RCC 7860 (cell line): ENCODE results near the gene POLR3GL.

ENCODE experiments used
- DNase-seq: peaks from one replicate; pipeline ENCODE4 v3.0.0-alpha.2; 2015; ENCODE audit warnings: low spot score
- FAIRE-seq: peaks from 2 replicates; lab custom pipeline; 2012; peaks lifted over from hg19 to GRCh38; lab: Jason Lieb, UNC

The POLR3GL gene

GRCh38 chr1:145972580-145972979, 8.1 kb downstream of the POLR3GL start:
- no peak for FAIRE-seq
- DNase-seq = no peak

GRCh38 chr1:145974721-145975120, 10.2 kb downstream of the POLR3GL start:
- no peak for FAIRE-seq
- DNase-seq = no peak

GRCh38 chr1:145975216-145975615, 10.7 kb downstream of the POLR3GL start:
- DNase-seq = no peak

GRCh38 chr1:145977016-145977415, 12.5 kb downstream of the POLR3GL start:
- FAIRE-seq = no peak
- DNase-seq = no peak

More at GRCh38 chr1:145975216-145975615, 10.7 kb downstream of the POLR3GL start:
- no peak for FAIRE-seq

- peak; percentile 74 for DNase-seq
- FAIRE-seq = no peak
These were observed 13.3 kb downstream of the POLR3GL start for GRCh38 chr1:145977486-145978470.

GRCh38 chr1:145978471-145978853, 14.0 kb downstream of the POLR3GL start:
- FAIRE-seq (no peak), DNase-seq (no peak)

GRCh38 chr1:145978854-145979745, 14.6 kb downstream of the POLR3GL start:
- DNase-seq (peak; percentile 98), FAIRE-seq (peak; percentile 90)

- no peak for FAIRE-seq
- no peak for DNase-seq
These were observed 15.4 kb downstream of the POLR3GL start for GRCh38 chr1:145979746-145980456.

- FAIRE-seq (no peak), DNase-seq (no peak)
These were observed 16.0 kb downstream of the POLR3GL start for GRCh38 chr1:145980457-145980994.

GRCh38 chr1:145982010-145982723, 17.7 kb downstream of the POLR3GL start:
- DNase-seq (no peak), FAIRE-seq (no peak)

GRCh38 chr1:145983206-145983675, 18.8 kb downstream of the POLR3GL start:
- FAIRE-seq (no peak), DNase-seq (no peak)

- FAIRE-seq (no peak), DNase-seq (no peak)
These were observed 19.7 kb downstream of the POLR3GL start for GRCh38 chr1:145983960-145984830.

GRCh38 chr1:145985129-145985501, 20.6 kb downstream of the POLR3GL start:
- FAIRE-seq (no peak), DNase-seq (no peak)

- FAIRE-seq (no peak), DNase-seq (no peak)
These were observed 21.3 kb downstream of the POLR3GL start for GRCh38 chr1:145985502-145986439.

- FAIRE-seq (no peak), DNase-seq (no peak)
These were observed 22.1 kb downstream of the POLR3GL start for GRCh38 chr1:145986551-145986950.

- FAIRE-seq = no peak
These were observed 23.4 kb downstream of the POLR3GL start for GRCh38 chr1:145987926-145988325.

GRCh38 chr1:145988773-145989172, 24.3 kb downstream of the POLR3GL start:
- no peak for FAIRE-seq
- DNase-seq = no peak

More at GRCh38 chr1:145987926-145988325, 23.4 kb downstream of the POLR3GL start:
- DNase-seq = no peak
